Kidney glomerular epithelial cell (primary cell): ENCODE data around the gene IL6R.
"Not testable (repeated sequence)": the region's sequence is repeated elsewhere in the genome, so short reads cannot be mapped to it uniquely, and the experiment has no call there.

Experiments
- DNase-seq: peaks from one replicate; lab custom pipeline; 2025; lab: John Stamatoyannopoulos, UW

IL6R gene

DNA sequence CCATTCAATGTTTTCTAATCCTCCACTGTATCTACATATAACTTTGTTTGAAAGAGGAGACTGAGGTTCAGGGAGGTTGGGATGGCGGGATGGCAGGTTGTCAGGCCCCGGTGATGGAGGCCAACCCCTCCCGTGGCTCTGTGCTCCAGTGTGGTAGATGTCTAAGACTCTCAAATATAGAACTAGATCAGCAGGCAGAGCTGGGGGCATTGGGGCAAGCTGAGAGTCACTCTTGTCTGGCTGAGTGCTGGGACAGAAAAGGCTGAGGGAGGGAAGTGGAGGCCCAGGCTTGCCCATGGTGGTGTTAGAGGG lies 1.7 kb downstream of the IL6R start:
- no peak for DNase-seq

DNA sequence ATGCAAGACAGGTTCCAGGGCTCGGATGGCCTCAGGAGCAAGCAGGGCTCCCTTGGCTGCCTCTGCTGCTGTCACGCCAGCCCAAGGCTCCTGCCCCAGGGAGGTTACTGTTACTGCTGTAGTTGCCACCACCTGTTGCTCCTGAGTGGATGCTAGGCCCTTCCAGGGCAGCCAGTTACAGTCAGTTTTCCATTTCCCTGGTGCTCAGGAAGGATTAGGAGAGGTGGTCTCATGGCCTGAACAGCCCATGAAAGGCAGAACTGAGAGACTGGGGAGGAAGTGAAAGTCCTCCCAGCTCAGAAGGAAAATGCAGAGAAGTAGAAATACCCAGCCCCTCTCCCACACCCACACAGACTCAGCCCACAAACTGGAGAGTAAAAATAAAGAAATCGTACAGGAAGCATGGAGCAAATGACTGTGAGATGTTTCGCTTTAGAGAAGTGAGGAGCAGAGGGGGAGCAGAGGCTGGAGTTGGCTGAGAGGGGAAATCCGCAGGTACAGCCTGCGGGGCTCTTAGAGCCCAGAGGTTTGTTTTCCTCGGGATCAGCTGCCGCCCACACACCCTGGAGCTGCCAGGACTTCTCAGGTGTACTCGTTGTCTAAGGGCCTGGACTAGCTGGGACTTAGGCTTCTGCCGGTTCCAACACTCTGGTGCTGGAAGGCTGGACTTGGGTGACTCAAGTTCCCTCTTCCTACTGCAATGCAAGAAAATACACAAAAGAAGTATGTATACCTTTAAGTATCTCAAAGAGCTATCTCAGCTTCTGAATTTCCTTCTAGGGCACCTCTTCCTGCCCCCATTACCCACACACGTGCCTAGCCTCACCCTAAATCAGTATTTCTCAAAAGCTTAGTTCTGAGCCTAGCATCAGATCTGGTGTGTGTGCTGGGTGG lies 2.3 kb downstream of the IL6R start:
- no peak for DNase-seq

DNA sequence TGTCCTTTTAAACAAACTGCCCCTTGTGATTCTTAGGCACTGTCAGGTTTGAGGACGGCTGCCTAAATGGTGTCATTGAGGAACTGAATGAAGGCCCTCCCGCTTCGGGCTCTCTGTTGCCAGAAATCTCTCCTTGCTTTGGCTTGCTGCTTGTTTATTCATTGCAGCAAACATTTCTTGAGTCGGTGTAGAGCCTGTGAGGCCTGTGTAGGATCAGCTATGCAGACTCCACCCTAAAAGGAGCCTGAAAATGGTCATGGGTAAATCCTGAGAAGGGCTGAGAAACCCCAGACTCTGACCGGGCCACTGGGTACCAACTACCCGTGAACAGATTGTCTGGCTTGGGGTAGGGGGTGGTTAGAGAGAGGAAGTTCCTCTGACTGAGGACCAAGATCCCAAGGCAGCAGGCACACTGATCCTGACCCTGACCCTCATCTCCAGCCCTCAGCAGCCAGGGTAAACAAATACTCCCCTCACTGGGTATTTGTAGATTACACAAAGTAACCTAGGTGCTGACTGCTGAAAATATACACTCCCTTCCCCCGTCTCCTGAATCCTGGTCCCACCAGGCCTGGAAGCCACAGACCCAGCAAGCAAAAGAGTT lies 3.1 kb downstream of the IL6R start:
- peak; percentile 35 for DNase-seq

GRCh38 chr1:154410185-154410827 lies 5.2 kb downstream of the IL6R start:
- no peak for DNase-seq

- no peak for DNase-seq
Measured at GRCh38 chr1:154411525-154411924, 6.4 kb downstream of the IL6R start.

GRCh38 chr1:154413177-154413783 lies 8.1 kb downstream of the IL6R start:
- DNase-seq: no peak

GRCh38 chr1:154414606-154415005 lies 9.5 kb downstream of the IL6R start:
- no peak for DNase-seq

DNA sequence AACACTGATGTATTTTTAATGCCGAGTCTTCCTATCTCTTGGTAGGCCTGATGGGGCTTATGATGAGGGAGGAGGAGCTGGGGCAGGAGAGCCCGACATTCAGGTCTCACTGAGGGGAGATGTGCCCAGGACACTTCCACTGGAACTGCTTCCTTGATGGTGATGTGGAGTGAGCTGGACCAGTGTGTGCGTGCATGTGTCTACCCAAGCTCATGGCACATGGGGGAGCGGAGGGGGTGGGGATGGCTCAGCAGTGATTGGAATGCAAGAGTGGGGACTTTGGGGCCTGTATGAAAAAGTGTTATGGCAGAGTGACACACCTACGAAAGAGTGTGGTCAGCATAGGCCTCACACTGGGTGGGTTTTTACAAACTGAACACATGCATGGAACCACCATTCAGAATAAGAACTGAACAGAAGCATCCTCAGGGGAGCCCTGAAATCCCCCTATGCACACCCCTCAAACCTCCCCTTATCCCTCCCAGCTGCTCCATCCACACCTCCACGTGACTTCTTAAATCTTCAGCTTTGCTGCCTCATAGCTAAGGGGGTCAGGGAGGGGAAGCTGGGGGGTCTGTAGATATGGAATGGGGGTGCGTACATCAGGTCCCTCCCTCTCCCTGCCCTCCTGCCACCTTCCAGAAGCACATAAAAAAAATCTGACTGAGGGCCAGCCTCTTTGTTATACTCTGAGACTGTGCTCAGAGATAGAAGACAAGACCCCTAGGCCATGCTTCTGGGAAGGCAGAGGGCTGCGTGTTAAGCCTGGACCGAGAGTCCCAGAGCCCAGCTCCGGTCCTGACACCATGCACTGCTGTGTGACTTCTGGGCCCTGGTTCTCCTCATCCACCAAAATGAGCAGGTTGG lies 11.6 kb downstream of the IL6R start:
- no peak for DNase-seq

- DNase-seq: no peak
Measured at GRCh38 chr1:154417338-154417608, 12.1 kb downstream of the IL6R start.

DNA sequence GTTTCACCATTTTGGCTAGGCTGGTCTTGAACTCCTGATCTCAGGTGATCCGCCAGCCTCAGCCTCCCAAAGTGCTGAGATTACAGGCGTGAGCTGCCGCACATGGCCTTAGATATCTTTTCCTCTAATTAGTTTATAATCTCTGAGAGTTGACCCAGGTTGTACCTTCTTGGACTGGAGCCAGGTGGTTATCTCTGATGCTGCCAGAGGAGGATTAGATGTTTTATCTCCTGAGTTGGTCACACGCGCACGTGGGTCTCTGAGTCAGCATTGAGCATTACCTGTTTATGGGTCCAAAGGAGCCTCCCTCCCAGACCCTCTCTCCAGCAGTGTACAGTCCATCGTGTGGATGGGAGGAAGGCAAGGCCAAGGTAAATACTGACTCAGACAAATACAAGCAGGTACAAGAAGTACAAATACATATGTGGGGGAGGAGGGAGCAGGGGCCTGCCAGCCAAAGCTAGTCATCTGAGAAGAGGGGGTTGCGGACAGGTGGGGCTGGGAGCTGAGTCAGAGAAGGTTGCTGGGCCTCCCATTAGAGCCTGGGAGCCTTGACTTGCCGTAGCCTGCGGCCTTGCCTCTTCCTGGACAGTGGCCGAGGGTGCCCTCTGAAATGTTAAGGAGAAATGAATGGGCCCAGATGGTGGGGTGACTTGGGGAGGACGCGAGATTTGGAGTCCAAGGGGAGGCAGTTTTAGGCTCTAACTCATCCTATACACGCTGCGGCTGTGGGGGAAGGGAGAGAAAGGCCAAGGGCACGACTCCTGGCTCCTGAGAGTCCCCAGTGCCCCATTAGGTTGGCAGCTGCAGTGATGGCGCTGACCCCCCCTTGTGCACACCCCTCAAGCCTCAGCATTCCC lies 13.1 kb downstream of the IL6R start:
- DNase-seq: peak; percentile 99

DNA sequence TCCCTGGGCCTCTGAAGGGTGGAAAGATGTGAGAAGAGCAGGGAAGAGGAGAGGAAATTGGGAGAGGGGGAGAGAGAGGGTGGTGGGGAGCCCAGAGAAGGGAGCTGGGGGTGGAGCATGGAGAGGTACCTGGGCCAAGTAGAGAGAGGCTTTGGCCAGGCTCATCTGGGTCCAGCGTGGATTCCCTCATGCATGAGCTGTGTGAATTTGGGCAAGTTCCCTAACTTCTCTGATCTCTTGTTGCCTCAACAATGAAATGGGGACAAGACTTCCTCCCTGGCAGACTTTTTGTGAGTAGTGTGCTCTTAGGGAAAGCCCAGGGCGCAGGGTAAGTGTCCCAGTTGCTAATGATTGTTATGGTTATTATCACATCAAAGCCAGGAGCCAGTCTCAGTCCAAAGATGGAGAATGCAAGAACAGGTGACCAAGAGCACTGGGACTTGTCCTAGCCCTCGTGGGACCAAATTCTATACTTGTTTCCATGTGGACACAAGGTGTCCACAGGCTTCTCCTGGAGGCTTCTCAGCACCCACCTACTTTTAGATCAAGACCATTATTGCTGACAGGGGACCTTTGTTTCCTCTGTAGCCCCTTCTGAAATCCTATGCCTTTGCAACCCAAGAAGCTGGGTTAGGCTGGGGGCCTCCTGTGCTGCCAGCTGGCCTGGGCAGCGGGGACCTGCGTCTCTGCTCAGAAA lies 13.9 kb downstream of the IL6R start:
- DNase-seq: no peak

DNA sequence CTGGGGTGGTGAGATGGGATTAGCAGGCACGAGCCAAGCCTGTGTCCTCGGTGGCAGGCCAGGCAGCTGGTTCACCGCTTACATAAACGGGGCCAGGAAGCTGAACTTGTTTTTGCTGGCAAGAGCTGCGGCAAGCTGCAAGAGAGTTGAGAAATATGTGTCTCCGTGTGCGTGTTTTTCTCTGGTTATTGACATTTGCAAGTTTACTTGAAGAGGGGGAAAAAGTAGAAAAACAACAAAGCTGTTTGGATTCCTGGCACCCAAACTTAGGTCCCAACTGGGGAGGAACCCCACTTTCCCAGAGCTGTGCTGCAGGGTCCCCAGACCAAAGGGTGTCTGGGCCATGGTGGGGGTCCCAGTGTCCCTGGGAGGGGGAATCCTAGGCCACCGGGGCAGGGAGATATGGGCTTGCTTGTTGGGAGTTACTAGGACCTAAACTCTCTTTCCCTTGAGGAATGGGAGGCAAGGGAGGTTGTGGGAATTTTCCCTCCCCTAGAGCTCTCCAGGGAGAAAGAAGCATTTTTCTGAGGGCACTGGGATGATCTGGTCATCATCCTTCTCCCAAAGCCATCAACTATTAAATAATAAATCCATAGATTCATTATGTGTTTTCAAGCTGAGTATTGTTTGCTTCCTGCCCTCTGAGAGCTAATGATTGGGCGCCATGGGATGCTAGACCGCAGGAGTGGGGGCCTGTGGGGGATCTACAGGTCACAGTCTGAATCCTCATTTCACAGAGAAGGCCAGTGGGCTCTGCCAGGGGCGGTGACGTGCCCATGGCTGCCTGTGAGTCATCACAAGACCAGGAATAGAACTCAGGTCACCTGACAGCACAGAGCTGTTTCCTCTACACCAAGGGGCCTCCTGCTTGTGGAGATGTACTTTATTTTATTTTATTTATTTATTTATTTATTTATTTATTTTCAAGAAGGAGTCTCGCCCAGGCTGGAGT lies 14.8 kb downstream of the IL6R start:
- peak; percentile 75 for DNase-seq

DNA sequence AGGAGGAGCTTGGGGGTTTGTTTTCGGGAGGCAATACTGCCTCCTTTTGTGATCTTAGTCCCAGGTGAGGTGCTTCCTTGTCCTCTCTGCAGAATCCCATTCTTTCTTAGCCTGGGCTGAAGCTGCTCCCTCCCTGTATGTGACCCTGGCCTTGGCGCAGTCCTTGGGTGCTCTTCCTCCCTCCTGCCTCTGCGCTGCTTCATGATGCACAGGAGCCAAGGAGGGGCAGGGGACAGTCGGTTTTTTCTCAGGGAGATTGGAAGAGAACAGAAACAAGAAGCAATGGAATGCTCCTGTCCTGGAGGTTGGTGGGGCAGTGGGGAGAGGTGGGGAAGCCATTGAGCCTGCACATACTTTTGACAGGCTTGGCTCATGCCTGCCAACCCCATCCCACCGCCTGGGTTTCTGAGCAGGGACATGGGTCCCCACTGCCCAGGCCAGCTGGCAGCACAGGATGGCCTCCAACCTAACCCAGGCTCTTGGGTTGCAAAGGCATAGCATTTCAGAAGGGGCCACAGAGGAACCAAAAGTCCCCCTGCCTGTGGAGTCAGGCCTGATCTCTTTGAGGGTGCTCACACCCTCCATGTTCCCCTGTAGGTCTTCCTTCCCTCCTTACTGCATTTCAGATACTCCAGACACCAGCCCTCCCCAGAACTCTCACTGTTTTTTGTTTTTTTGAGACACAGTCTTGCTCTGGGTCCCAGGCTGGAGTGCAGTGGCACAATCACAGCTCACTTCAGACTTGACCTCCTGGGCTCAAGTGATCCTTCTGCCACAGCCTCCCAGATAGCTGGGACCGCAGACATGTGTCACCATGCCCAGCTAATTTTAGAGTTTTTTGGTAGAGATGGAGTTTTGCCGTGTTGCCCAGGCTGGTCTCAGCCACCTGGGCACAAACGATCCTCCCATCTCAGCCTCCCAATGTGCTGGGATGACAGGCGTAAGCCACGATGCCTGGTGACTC lies 16.1 kb downstream of the IL6R start:
- no peak for DNase-seq

DNA sequence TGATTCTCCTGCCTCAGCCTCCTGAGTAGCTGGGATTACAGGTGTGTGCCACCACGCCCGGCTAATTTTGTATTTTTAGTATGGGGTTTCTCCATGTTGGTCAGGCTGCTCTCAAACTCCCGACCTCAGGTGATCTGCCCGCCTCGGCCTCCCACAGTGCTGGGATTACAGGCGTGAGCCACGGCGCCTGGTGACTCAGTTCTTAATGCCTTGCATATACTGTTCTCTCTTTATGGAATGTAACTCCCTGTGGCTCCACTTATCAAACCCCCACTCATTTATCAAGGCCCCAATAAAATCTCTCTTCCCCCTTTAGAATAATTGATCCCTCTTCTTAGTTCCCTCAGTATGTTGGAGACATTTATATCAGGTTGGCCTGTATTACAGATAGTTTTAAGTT lies 16.9 kb downstream of the IL6R start:
- DNase-seq: not testable (repeated sequence)

DNA sequence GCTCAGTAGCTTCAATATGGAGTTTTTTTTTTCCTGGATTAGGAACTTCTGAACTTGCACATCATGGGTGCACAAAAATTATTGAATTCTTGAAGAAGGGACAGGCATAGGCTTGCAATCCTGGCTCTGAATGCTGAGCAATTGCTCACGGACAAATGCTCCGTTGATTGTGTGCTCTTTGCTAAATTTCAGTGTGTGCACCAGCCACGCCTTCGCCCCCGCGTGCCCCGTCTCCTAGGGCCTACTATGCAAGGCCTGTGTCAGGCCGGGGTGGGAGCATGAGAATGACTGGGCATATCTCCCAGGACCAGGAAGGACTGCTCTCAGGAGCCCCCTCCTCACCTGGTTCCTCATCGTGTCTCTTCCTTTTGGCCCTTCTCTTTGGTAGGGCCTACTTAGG lies 17.4 kb downstream of the IL6R start:
- no peak for DNase-seq

DNA sequence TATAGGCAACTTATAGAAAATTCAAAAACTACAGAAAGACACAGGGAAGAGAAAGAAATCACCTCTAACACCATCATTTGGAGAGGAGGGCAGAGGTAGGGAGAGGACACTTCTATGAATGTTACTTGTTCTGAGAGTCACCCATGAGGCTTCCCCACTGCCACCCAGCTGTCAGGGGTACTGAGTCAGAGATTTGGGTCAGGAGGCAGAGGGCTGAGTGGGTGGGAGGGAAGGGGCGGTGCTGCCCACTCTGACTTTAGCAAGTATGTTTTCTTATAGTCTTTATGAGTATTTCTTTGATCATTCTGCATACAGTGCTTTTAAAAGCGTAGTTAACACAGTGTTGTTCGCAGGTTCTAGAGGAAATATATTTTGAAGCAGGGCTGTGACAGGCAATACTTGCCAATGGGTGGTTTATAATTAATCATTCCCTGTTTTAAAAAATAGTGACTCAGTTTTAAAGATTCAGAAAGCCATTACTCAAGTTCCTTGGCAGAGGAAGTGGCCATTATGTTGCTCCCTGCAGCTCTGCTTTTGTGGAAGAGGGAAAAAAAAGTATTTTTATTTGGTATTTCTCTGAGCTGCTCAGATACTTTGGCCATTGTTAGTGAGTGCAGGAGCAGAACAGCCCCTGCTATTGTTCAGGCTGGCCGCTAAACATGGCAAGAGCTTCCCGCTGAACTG lies 18.3 kb downstream of the IL6R start:
- peak; percentile 81 for DNase-seq

DNA sequence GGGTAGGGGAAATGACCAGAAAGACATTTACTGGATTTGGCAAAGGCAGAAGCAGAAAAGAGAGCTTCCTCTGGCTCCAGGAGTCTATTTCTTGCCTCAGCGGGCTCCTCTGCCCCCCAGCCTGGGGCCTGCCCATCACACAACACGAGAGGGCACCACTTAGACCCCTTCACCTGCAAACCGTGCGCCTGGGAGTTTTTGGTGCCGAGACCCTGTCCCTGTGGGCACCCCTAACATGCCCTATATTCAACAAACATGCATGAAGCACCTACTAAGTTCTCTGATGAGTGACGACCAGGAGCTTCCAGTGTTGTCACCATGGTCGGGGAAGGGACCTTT lies 18.8 kb downstream of the IL6R start:
- DNase-seq: no peak

DNA sequence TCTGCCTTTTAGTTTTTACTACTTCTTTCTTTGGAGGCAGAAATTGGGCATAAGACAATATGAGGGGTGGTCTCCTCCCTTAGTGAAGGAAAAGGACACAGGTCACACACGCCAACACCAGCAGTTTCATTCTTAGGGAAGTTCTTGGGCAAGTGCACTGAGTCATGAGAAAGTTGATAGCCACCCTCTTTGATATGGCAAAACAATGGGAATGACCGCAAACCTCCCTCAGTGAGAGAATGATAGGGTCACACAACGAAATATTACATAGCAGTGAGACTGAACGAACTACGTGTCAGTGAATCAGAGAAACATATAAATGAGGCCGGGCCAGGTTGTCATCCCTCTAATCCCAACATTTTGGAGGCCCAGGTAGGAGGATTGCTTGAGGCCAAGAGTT lies 20.0 kb downstream of the IL6R start:
- no peak for DNase-seq
